Activated CD4-positive, alpha-beta memory T cell treated with anti-CD3 and anti-CD28 coated beads for 36 hours (primary cell): ENCODE results near the gene MUC5AC. TPM values are rescaled to one million over a fixed set of nuclear protein-coding genes. Genes with fewer than 3 reads are reported as not detected.

Experiments
- CTCF ChIA-PET: fragments of 350-600 bp; sonication (Branson Sonifier 250); formaldehyde crosslinking; loops from one replicate; lab custom pipeline; 2021; ENCODE audit warnings: antibody characterized with exemption, inconsistent platforms; lab: Charles Lee
- POLR2A ChIA-PET: fragments of 350-600 bp; sonication (Branson Sonifier 250); formaldehyde crosslinking; loops from one replicate; lab custom pipeline; 2021; ENCODE audit warnings: antibody characterized with exemption; lab: Charles Lee
- DNase-seq: peaks from one replicate; pipeline ENCODE4 v3.0.0-alpha.2; 2020
- H3K27ac Mint-ChIP-seq: one replicate; pipeline ENCODE4 v1.8.0; 2021; ENCODE audit warnings: mixed read lengths
- H3K27me3 Mint-ChIP-seq: one replicate; pipeline ENCODE4 v1.8.0; 2021; ENCODE audit warnings: mixed read lengths
- H3K36me3 Mint-ChIP-seq: one replicate; pipeline ENCODE4 v1.8.0; 2021; ENCODE audit warnings: mixed read lengths
- H3K4me1 Mint-ChIP-seq: one replicate; pipeline ENCODE4 v1.8.0; 2021; ENCODE audit warnings: low read depth, mixed read lengths
- H3K4me3 Mint-ChIP-seq: one replicate; pipeline ENCODE4 v1.8.0; 2021; ENCODE audit warnings: mild to moderate bottlenecking, mixed read lengths
- H3K9me3 Mint-ChIP-seq: one replicate; pipeline ENCODE4 v1.8.0; 2021; ENCODE audit warnings: mixed read lengths
- intact Hi-C: fragments of 100-400 bp; cut with micrococcal nuclease; formaldehyde crosslinking; loops from one replicate; pipeline ENCODE4 v1.15.1; 2023
- total RNA-seq, 2 experiments: library from RNA; stranded (reverse); gene quantifications; one replicate each; pipeline ENCODE4 v1.2.3, GENCODE V29; 2021

MUC5AC gene
- total RNA-seq, 2 experiments from 2014 or later = not detected

DNA sequence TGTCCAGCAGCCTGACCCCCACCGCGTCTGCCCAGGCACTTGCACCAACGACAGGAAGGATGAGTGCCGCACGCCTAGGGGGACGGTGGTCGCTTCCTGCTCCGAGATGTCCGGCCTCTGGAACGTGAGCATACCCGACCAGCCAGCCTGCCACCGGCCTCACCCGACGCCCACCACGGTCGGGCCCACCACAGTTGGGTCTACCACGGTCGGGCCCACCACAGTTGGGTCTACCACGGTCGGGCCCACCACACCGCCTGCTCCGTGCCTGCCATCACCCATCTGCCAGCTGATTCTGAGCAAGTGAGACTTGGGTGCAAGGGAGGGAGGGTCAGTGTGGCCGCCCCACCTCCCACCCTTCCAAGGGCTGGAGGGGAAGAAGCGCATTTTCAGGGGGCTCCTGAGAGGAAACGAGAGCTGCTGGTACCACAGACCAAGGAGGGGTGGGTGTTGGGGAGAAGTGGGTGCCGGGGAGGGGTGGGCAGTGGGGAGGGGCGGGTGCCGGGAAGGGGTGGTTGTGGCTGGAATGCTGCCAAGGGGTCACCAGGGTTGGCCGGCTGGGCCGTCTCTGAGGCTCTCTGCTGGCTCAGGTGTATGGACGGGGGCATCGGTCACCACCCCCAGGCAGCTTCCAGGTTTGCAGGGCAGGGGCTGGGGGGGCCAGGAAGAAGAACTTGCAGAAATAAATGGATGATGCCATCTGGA, 37.4 kb downstream of the MUC5AC start:
- POLR2A ChIA-PET = no interaction called here
- Mint-ChIP-seq H3K4me1 (no peaks in the 10 kb centered on the region), H3K27ac (no peak overlapping the region), H3K27me3 (no peaks in the 10 kb centered on the region), H3K36me3 (no peaks in the 10 kb centered on the region), H3K9me3 (no peaks in the 10 kb centered on the region), H3K4me3 (no peak overlapping the region)
- no peak for DNase-seq
- intact Hi-C loops = no loop called here
- CTCF ChIA-PET = no interaction called here

DNA sequence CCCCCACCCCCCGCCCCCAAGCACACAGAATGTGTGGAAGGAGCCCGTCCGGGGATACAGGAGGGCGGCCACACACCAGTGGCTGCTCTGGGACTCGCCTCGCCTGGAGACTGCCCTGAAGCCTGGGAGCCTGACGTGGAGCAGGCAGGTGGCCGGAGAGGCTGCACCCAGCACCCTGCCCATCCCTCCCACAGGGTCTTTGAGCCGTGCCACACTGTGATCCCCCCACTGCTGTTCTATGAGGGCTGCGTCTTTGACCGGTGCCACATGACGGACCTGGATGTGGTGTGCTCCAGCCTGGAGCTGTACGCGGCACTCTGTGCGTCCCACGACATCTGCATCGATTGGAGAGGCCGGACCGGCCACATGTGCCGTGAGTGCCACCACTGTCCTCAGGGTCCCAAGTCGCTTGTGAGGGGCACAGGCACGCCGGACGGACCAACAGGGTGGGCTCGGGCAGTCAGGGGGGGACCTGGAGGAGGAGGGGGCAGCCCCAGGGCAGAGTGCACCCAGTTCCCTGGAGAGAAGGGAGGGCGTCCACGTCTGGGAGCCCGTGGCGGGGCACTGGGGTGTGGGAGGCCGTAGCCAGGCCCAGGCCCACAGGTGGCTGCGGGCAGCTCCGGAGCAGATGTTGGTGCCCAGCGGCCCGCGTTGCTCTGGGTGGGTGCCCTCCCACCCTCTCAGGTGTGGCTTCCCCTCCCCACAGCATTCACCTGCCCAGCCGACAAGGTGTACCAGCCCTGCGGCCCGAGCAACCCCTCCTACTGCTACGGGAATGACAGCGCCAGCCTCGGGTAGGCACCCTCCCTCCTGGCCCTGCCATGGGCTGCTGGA, 38.1 kb downstream of the MUC5AC start:
- POLR2A ChIA-PET = no interaction called here
- Mint-ChIP-seq H3K4me3 (no peak overlapping the region), H3K36me3 (no peaks in the 10 kb centered on the region), H3K4me1 (no peaks in the 10 kb centered on the region), H3K27ac (no peak overlapping the region), H3K27me3 (no peaks in the 10 kb centered on the region), H3K9me3 (no peaks in the 10 kb centered on the region)
- intact Hi-C loops = no loop called here
- no peak for DNase-seq
- CTCF ChIA-PET = no interaction called here

DNA sequence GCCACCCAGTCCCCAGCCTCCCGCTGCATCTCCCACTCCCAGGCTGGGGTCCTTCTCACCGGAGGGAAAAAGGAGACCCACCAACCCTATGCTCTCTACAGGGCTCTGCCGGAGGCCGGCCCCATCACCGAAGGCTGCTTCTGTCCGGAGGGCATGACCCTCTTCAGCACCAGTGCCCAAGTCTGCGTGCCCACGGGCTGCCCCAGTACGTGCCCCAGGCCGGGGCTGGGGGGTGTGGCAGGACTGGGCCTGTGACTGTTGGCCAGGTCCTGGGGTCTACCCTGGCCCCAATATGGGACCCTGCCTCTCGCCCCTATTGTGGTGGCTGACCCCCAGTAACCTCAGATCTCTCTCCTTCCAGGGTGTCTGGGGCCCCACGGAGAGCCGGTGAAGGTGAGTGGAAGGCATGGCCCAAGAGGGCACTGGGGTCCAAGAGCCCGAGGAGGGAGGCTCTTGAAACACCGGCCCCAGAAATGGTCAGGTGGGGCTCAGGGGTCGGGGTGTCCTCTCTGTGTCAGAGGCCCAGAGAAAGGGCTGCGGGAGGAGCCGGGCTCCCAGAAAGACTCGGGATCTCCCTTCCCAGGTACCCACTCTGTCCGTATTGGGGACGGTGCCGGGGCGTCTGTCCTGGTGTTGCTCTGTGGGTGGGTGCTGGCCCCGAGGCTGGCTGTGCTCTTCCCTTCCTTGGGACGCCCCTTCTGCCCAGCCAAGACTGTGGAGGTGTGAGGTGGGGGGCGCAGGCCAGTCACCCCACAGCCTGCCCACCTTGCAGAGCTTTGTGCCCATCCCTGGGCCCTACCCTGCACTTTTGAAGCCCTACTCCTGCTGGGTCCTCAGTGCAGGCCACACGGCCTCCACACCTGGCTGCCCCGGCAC, 39.0 kb downstream of the MUC5AC start:
- Mint-ChIP-seq H3K36me3 (no peaks in the 10 kb centered on the region), H3K4me1 (no peaks in the 10 kb centered on the region), H3K27ac (no peak overlapping the region), H3K4me3 (no peak overlapping the region), H3K9me3 (no peaks in the 10 kb centered on the region), H3K27me3 (no peaks in the 10 kb centered on the region)
- POLR2A ChIA-PET = no interaction called here
- DNase-seq = no peak
- intact Hi-C loops = no loop called here
- CTCF ChIA-PET = no interaction called here

DNA sequence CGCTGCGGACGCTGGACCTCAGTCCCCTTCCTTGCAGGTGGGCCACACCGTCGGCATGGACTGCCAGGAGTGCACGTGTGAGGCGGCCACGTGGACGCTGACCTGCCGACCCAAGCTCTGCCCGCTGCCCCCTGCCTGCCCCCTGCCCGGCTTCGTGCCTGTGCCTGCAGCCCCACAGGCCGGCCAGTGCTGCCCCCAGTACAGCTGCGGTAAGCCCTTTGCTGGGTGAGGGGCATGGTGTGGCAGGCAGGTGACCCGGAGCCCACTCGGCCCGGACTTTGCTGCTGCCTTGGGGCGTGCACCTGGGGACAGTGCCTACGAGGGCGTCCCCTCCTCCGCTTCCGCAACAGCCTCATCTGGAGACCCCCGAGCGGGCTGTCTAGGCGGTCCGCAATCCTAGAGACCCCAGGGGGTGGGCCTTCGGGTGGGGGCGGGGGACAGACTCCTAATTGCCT, 39.7 kb downstream of the MUC5AC start:
- H3K4me1 Mint-ChIP-seq = no peaks in the 10 kb centered on the region
- no peaks in the 10 kb centered on the region for H3K9me3 Mint-ChIP-seq
- ChIA-PET POLR2A (no interaction called here), CTCF (no interaction called here)
- H3K4me3 Mint-ChIP-seq = no peak overlapping the region
- intact Hi-C loops = no loop called here
- no peak overlapping the region for H3K27ac Mint-ChIP-seq
- H3K27me3 Mint-ChIP-seq = no peaks in the 10 kb centered on the region
- DNase-seq = no peak
- no peaks in the 10 kb centered on the region for H3K36me3 Mint-ChIP-seq

DNA sequence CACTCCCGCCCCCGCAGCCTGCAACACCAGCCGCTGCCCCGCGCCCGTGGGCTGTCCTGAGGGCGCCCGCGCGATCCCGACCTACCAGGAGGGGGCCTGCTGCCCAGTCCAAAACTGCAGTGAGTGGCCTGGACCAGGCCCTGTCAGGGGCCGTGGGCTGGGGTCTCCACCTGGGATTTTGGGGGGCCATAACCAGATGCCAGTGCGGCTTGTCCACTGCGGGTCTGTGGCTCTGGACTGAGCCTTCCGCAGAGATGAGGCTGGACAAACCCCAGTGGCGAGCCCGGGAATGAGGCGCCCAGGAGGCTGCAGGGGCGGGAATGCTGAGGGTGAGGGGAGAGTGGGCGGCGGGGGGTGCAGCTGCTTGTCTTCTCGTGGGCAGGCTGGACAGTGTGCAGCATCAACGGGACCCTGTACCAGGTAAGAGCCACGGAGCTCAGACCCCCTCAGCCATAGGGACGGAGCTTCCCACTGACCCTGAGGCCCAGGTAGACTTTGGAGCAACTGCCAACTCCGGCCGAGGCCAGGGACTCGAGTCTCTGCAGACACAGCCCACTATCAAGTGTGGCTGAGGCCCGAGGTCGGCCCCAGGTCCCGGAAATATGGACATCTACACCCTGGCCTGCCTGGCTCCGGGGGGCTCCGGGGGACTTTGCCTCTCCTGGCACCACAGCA, 40.3 kb downstream of the MUC5AC start:
- CTCF ChIA-PET = no interaction called here
- Mint-ChIP-seq H3K9me3 (no peaks in the 10 kb centered on the region), H3K36me3 (no peaks in the 10 kb centered on the region), H3K27me3 (no peaks in the 10 kb centered on the region), H3K4me3 (no peak overlapping the region), H3K27ac (no peak overlapping the region), H3K4me1 (no peaks in the 10 kb centered on the region)
- intact Hi-C loops = no loop called here
- POLR2A ChIA-PET = no interaction called here
- DNase-seq = no peak

- Mint-ChIP-seq H3K36me3 (no peaks in the 10 kb centered on the region), H3K4me1 (no peaks in the 10 kb centered on the region), H3K4me3 (no peak overlapping the region), H3K9me3 (no peaks in the 10 kb centered on the region), H3K27me3 (no peaks in the 10 kb centered on the region), H3K27ac (no peak overlapping the region)
- CTCF ChIA-PET = no interaction called here
- intact Hi-C loops = no loop called here
- no peak for DNase-seq
- POLR2A ChIA-PET = no interaction called here
These were observed 40.9 kb downstream of the MUC5AC start for GRCh38 chr11:1198561-1199240.

DNA sequence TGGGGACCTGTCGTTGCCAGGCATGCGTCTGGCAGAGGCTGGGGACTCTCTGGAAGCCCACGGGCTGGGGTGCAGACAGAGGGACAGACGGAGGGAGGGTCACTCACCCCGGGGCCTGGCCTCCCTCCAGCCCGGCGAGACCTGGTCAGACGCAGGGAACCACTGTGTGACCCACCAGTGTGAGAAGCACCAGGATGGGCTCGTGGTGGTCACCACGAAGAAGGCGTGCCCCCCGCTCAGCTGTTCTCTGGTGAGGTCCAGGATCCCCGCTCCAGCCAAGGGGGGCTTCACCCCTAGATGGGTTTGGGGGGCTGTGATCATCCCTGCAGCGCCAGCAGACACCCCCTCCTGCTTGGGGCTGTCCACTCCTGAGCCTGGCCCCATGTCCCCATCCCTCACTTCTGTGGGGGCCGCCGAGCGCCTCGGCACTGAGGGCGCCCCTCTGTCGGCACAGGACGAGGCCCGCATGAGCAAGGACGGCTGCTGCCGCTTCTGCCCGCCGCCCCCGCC, 41.5 kb downstream of the MUC5AC start:
- intact Hi-C loops = no loop called here
- H3K27ac Mint-ChIP-seq = no peak overlapping the region
- H3K4me1 Mint-ChIP-seq = no peaks in the 10 kb centered on the region
- ChIA-PET CTCF (no interaction called here), POLR2A (no interaction called here)
- H3K4me3 Mint-ChIP-seq = no peak overlapping the region
- DNase-seq = no peak
- H3K27me3 Mint-ChIP-seq = no peaks in the 10 kb centered on the region
- H3K9me3 Mint-ChIP-seq = no peaks in the 10 kb centered on the region
- no peaks in the 10 kb centered on the region for H3K36me3 Mint-ChIP-seq

- POLR2A ChIA-PET = interaction anchor here (0.6 kb wide), 1 partner anchor 183 kb away, joined by 3 read pairs; no protein-coding TSS in a partner anchor
- no peak overlapping the region for H3K27ac Mint-ChIP-seq
- H3K27me3 Mint-ChIP-seq = no peaks in the 10 kb centered on the region
- no peaks in the 10 kb centered on the region for H3K36me3 Mint-ChIP-seq
- no peaks in the 10 kb centered on the region for H3K9me3 Mint-ChIP-seq
- no peak overlapping the region for H3K4me3 Mint-ChIP-seq
- no peaks in the 10 kb centered on the region for H3K4me1 Mint-ChIP-seq
- CTCF ChIA-PET = interaction anchor here (1.0 kb wide), 1 partner anchor 316 kb away, joined by 3 read pairs; no protein-coding TSS in a partner anchor
- intact Hi-C loops = loop anchor here (5.0 to 10.0 kb wide), 2 partner anchors 185 to 372 kb away; partner anchors contain the start of genes BRSK2 and DUSP8
- DNase-seq = no peak
These were observed 42.2 kb downstream of the MUC5AC start for GRCh38 chr11:1199751-1200610.

DNA sequence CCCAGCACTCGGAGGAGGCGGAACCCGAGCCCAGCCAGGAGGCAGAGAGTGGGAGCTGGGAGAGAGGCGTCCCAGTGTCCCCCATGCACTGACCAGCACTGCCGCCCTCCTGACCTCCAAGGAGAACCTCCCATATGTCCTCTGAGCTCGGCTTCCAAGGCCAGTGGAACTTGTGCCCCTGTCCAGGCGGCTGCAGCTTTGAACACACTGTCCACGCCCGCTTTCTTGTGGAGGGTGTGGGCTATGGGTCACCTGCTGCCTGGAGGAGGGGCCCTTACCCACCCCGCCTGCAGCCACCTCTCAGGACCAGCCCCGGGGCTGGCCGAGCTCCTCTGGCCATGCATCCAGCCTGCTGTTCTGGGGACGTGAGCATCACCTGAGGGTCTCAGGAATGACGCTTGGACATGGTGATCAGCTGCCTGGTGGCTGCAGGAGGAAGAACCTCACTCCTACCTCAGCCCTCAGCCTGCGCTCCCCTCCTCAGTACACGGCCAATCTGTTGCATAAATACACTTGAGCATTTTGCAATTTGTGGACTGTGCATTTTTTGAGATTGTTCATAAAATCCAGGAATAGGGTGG, 42.9 kb downstream of the MUC5AC start:
- Mint-ChIP-seq H3K36me3 (no peaks in the 10 kb centered on the region), H3K9me3 (no peaks in the 10 kb centered on the region), H3K27ac (no peak overlapping the region), H3K4me1 (no peaks in the 10 kb centered on the region), H3K27me3 (no peaks in the 10 kb centered on the region), H3K4me3 (no peak overlapping the region)
- ChIA-PET POLR2A (interaction anchor here (0.6 kb wide), 1 partner anchor 182 kb away, joined by 3 read pairs; no protein-coding TSS in a partner anchor), CTCF (interaction anchor here (1.0 kb wide), 1 partner anchor 315 kb away, joined by 3 read pairs; no protein-coding TSS in a partner anchor)
- DNase-seq = no peak
- intact Hi-C loops = loop anchor here (5.0 to 10.0 kb wide), 2 partner anchors 184 to 372 kb away; partner anchors contain the start of genes BRSK2 and DUSP8
